NB4 (cell line): ENCODE data around the gene ACAD11.
A peak's percentile ranks its signal among the peaks of the same experiment; 100 is the strongest.
"Not testable (repeated sequence)": the region's sequence is repeated elsewhere in the genome, so short reads cannot be mapped to it uniquely, and the experiment has no call there.

Experiments
- DNase-seq: peaks from one replicate; pipeline ENCODE4 v3.0.0; 2010; ENCODE audit warnings: low read depth
- H3K4me3 ChIP-seq: one replicate; pipeline ENCODE4 v1.5.1; 2011; ENCODE audit warnings: mild to moderate bottlenecking, low read depth, low read length, moderate library complexity
- CTCF ChIP-seq: IDR thresholded peaks from one replicate; pipeline ENCODE4 v1.5.1; 2012; ENCODE audit warnings: low read depth, low read length
- MAX ChIP-seq: IDR thresholded peaks from 2 replicates; pipeline ENCODE4 v1.6.1; 2011; ENCODE audit warnings: low read depth, low read length
- MYC ChIP-seq: IDR thresholded peaks from 2 replicates; pipeline ENCODE4 v1.6.1; 2011; ENCODE audit warnings: low read depth, low read length
- POLR2A ChIP-seq: IDR thresholded peaks from 2 replicates; pipeline ENCODE4 v1.6.1; 2011; ENCODE audit warnings: mild to moderate bottlenecking; ENCODE audit not compliant: insufficient read length; ENCODE audit errors: extremely low read depth

ACAD11 gene

GRCh38 chr3:132645058-132645457, 14.6 kb downstream of the ACAD11 start:
- H3K4me3 ChIP-seq = no peak overlapping the region
- TF ChIP-seq CTCF (no peak), MAX (no peak), MYC (no peak)
- no peak for DNase-seq

DNA sequence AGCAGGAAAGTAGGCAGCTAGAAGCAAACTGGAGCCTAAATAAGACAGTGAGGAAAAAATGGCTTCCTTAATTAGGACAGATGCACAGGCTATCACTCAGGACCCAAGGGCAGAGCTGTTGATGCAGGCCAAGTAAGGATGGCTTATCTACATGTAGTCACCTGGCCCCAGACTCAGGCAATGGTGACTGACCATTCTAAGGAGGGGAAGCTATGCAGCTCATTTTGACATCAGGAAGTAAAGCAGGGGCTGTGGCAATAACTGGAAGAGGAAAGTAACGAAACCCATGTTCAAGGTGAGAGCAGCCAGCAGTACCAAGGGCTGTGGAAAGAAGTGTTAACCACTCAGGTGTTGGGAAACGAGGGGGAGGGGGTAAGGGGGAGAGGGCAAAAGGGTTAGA, 16.2 kb downstream of the ACAD11 start:
- no peak for TF ChIP-seq POLR2A
- no peak for TF ChIP-seq CTCF
- TF ChIP-seq MYC = no peak
- TF ChIP-seq MAX = no peak
- no peak for DNase-seq
- H3K4me3 ChIP-seq = no peak overlapping the region

DNA sequence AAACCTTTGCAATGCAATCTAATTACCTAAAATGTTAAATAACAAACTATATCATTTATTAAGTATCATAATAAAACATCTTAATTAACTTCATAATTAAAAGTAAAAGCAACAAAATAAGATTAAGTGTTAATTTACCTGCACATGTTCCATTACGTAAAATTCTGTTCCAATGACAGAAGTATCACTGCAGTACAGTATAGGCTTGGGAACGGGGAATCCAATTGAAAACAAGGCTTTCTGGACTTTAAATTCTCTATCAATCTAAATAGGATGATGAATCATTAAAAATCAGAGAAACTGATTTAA, 17.1 kb downstream of the ACAD11 start:
- TF ChIP-seq MAX = no peak
- TF ChIP-seq MYC = no peak
- TF ChIP-seq POLR2A = no peak
- no peak for TF ChIP-seq CTCF
- H3K4me3 ChIP-seq = no peak overlapping the region
- DNase-seq = no peak

DNA sequence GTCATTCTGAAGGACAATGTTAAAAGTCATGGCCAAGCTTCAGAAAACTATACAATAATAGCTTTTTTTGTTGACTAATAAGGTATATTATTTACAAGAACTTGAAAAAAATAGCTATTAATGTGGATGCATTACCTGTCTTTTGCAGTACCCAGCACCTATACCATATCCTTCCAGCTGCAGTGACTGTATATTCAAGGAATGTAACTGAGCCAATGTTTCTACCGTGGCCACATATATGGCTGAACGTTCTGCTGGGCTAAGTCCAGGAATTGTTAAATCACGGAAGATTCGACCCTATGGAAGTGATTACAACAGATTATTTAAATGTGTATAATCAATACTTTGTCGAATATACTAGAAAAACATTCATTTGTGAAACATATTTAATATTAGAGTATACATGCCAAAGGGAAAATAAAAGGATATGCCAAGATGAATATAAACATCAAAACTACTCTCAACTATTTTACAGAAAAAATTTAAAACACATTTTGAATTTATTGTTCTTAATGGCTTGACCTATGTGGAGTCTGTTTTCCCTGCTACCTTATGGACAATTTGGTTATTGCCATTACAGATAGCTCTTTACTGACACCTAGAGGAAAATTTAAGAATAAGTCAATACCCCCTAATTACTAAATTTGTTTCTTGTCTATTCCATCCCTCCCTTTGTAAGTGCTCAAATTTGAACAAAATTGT, 17.6 kb downstream of the ACAD11 start:
- DNase-seq = peak; percentile 56
- TF ChIP-seq POLR2A (no peak), MYC (no peak), MAX (no peak), CTCF (no peak)
- H3K4me3 ChIP-seq = no peak overlapping the region

DNA sequence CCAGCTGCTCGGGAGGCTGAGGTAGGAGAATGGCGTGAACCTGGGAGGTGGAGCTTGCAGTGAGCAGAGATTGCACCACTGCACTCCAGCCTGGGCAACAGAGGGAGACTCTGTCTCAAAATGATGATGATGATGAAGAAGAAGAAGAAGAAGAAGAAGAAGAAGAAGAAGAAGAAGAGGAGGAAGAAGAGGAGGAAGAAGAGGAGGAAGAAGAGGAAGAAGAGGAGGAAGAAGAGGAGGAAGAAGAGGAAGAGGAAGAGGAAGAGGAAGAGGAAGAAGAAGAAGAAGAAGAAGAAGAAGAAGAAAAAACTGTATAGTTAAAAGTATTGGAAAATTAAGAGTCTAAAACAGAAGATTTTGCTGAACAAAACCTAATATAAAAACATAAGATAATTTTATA, 18.2 kb downstream of the ACAD11 start:
- not testable (repeated sequence) for H3K4me3 ChIP-seq, DNase-seq

- no peak overlapping the region for H3K4me3 ChIP-seq
- DNase-seq = no peak
- TF ChIP-seq MAX (no peak), CTCF (no peak), POLR2A (no peak), MYC (no peak)
Observed at GRCh38 chr3:132638706-132639105, 20.9 kb downstream of the ACAD11 start.
